SH-SY5Y (cell line): Measurements from ENCODE around the gene DHX57.

ENCODE experiments used
- GATA2 ChIP-seq: IDR thresholded peaks from 2 replicates; pipeline ENCODE4 v1.6.1; 2011; ENCODE audit warnings: mild to moderate bottlenecking, low read depth, low read length
- GATA3 ChIP-seq: IDR thresholded peaks from 2 replicates; pipeline ENCODE4 v1.6.1; 2011; ENCODE audit warnings: low read depth, mild to moderate bottlenecking, low read length, moderate library complexity

- TF ChIP-seq GATA2 (no peak), GATA3 (no peak)
These were observed 2.0 kb downstream of the DHX57 start for GRCh38 chr2:38873763-38874162.
